Endothelial cell (in vitro differentiated cells): ENCODE results near the gene MRPL38. TPM values are rescaled to one million over a fixed set of nuclear protein-coding genes. Genes with fewer than 3 reads are reported as not detected.

ENCODE experiments used
- DNase-seq: peaks from one replicate; pipeline ENCODE4 v3.0.0; 2021; ENCODE audit warnings: low spot score
- H3K27ac Mint-ChIP-seq: one replicate; pipeline ENCODE4 v1.8.0; 2021; ENCODE audit warnings: mixed read lengths, inconsistent platforms; ENCODE audit not compliant: unreplicated experiment
- H3K27me3 Mint-ChIP-seq: one replicate; pipeline ENCODE4 v1.8.0; 2021; ENCODE audit warnings: mild to moderate bottlenecking, moderate library complexity, mixed read lengths, inconsistent platforms; ENCODE audit not compliant: unreplicated experiment
- H3K36me3 Mint-ChIP-seq: one replicate; pipeline ENCODE4 v1.8.0; 2021; ENCODE audit warnings: mild to moderate bottlenecking, low read depth, mixed read lengths, inconsistent platforms; ENCODE audit not compliant: unreplicated experiment
- H3K4me1 Mint-ChIP-seq: one replicate; pipeline ENCODE4 v1.8.0; 2021; ENCODE audit warnings: mild to moderate bottlenecking, mixed read lengths, inconsistent platforms; ENCODE audit not compliant: unreplicated experiment
- H3K4me3 Mint-ChIP-seq: one replicate; pipeline ENCODE4 v1.8.0; 2021; ENCODE audit warnings: mild to moderate bottlenecking, mixed read lengths, inconsistent platforms; ENCODE audit not compliant: unreplicated experiment
- H3K9me3 Mint-ChIP-seq: one replicate; pipeline ENCODE4 v1.8.0; 2021; ENCODE audit warnings: mixed read lengths, inconsistent platforms; ENCODE audit not compliant: unreplicated experiment
- total RNA-seq: library from RNA; stranded (reverse); fragmentation: NEBNext Ultra II Directional; extraction: Animal tissue kit (Norgen Biotek cat#: 25700); gene quantifications from one replicate; pipeline ENCODE4 v1.2.1, GENCODE V29; 2021; ENCODE audit not compliant: unreplicated experiment
- TF ChIP-seq, protein P1 (sequence below): fragments of 200-600 bp; sonication (generic); IDR thresholded peaks from one replicate; pipeline ENCODE4 v1.5.0; 2021; ENCODE audit warnings: antibody characterized with exemption; ENCODE audit not compliant: unreplicated experiment

MRPL38 gene
- total RNA-seq, 1 donor from 2014 or later, result 78.2 TPM

GRCh38 chr17:75914643-75915267 lies 10.1 kb upstream of the MRPL38 start:
- no peak for DNase-seq
- H3K4me1 Mint-ChIP-seq, result peaks cover 3% of the 10 kb centered on the region
- H3K9me3 Mint-ChIP-seq, result no peaks in the 10 kb centered on the region
- peaks cover 3% of the 10 kb centered on the region for H3K27me3 Mint-ChIP-seq
- no peak overlapping the region for H3K27ac Mint-ChIP-seq
- H3K4me3 Mint-ChIP-seq, result no peak overlapping the region
- peaks cover 4% of the 10 kb centered on the region for H3K36me3 Mint-ChIP-seq
- TF ChIP-seq, protein P1, sequence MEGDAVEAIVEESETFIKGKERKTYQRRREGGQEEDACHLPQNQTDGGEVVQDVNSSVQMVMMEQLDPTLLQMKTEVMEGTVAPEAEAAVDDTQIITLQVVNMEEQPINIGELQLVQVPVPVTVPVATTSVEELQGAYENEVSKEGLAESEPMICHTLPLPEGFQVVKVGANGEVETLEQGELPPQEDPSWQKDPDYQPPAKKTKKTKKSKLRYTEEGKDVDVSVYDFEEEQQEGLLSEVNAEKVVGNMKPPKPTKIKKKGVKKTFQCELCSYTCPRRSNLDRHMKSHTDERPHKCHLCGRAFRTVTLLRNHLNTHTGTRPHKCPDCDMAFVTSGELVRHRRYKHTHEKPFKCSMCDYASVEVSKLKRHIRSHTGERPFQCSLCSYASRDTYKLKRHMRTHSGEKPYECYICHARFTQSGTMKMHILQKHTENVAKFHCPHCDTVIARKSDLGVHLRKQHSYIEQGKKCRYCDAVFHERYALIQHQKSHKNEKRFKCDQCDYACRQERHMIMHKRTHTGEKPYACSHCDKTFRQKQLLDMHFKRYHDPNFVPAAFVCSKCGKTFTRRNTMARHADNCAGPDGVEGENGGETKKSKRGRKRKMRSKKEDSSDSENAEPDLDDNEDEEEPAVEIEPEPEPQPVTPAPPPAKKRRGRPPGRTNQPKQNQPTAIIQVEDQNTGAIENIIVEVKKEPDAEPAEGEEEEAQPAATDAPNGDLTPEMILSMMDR, result no peak

GRCh38 chr17:75913537-75914210 lies 9.0 kb upstream of the MRPL38 start:
- DNase-seq, result no peak
- Mint-ChIP-seq H3K27ac (no peak overlapping the region), H3K9me3 (no peaks in the 10 kb centered on the region), H3K36me3 (peaks cover 4% of the 10 kb centered on the region), H3K4me3 (no peak overlapping the region), H3K4me1 (peaks cover 3% of the 10 kb centered on the region), H3K27me3 (peaks cover 2% of the 10 kb centered on the region)
- TF ChIP-seq, protein P1, result no peak

GRCh38 chr17:75910699-75911098 lies 6.0 kb upstream of the MRPL38 start:
- H3K36me3 Mint-ChIP-seq, result no peaks in the 10 kb centered on the region
- DNase-seq, result no peak
- TF ChIP-seq, protein P1, result no peak
- no peaks in the 10 kb centered on the region for H3K9me3 Mint-ChIP-seq
- no peak overlapping the region for H3K27ac Mint-ChIP-seq
- no peaks in the 10 kb centered on the region for H3K4me1 Mint-ChIP-seq
- H3K4me3 Mint-ChIP-seq, result no peak overlapping the region
- no peaks in the 10 kb centered on the region for H3K27me3 Mint-ChIP-seq

DNA sequence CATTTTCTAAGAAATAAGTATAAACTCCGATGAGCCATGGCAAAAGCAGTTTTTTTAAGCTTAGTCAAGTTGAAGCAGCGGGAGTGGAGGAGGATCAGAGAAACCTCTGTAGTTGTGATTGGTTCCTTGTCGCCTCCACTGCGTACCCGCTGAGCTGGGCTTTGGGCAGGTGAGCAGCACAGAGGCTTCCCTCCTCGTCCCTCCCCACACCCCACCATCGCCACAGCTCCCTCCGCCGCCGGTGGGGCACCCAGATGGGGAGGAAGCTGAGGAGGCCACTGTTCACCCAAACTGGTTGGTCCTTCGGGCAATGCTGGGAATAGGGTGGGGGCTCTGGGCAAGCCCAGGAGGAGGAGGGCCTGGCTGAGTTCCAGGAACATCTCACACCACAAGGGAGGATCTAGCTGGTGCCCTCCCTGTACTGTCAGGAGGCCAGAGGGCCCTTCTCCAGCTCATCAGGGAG lies 5.2 kb upstream of the MRPL38 start:
- no peaks in the 10 kb centered on the region for H3K4me1 Mint-ChIP-seq
- H3K36me3 Mint-ChIP-seq, result no peaks in the 10 kb centered on the region
- no peak overlapping the region for H3K27ac Mint-ChIP-seq
- TF ChIP-seq, protein P1, result no peak
- DNase-seq, result no peak
- no peaks in the 10 kb centered on the region for H3K9me3 Mint-ChIP-seq
- no peak overlapping the region for H3K4me3 Mint-ChIP-seq
- no peaks in the 10 kb centered on the region for H3K27me3 Mint-ChIP-seq

- TF ChIP-seq, protein P1, result no peak
- Mint-ChIP-seq H3K4me3 (peak overlapping the region; percentile 56), H3K27ac (no peak overlapping the region)
Measured at GRCh38 chr17:75909051-75909811, 4.5 kb upstream of the MRPL38 start.

More at GRCh38 chr17:75909051-75909811, 4.5 kb upstream of the MRPL38 start:
- Mint-ChIP-seq H3K4me1 (no peaks in the 10 kb centered on the region), H3K36me3 (no peaks in the 10 kb centered on the region), H3K9me3 (no peaks in the 10 kb centered on the region), H3K27me3 (no peaks in the 10 kb centered on the region)
- DNase-seq, result no peak
